Uterus (tissue), 2 donors: ENCODE data around the gene ZBTB44.

ENCODE experiments used
- POLR2A ChIP-seq, 2 donors: fragments of 450-650 bp; IDR thresholded peaks; one replicate each; pipeline ENCODE4 v1.6.1; 2016; ENCODE audit warnings: antibody characterized with exemption in 2 of 2, mild to moderate bottlenecking in 1 of 2, moderate library complexity in 1 of 2
- TF ChIP-seq, protein P1 (sequence below), 4 experiments: fragments of 200-600 bp in 2 of 4; fragments of 450-650 bp in 2 of 4; sonication (generic) in 2 of 4; IDR thresholded peaks; one replicate each; pipeline ENCODE4 v1.5.1; 2016 to 2019; ENCODE audit warnings: antibody characterized with exemption in 4 of 4, mild to moderate bottlenecking in 2 of 4, moderate library complexity in 1 of 4

DNA sequence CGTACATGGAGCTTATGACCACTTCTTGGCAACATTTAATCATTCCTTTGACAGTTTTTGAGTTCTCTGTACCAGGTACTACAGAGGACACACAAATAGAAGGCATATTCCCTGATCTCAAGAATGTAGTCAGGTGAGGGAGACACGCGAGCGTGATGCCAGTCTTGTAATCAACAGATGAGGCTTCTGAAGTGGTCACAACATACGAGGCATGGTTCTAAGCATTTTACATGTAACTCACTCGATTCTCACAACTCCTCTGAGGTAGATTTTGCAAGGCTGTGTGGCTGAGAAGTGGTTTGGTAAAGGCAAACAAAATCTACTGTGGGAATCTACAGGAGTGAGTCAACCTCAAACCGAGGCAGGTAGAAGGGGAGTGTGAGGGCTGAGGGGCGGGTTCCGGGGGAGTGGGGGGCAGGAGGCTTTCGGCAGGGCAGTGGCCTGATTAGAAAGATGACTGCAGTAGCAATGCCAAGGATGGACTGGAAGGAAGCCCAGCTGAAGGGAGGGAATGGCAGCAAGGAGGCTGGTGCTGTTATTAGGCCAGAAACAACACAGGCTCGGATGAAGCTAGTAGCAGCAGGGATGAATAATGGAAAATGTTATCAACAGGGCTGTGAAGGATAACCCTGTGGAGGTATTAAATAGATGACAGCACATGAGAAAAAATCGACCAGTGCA is 91.3 kb downstream of the ZBTB44 start:
- TF ChIP-seq, protein P1, sequence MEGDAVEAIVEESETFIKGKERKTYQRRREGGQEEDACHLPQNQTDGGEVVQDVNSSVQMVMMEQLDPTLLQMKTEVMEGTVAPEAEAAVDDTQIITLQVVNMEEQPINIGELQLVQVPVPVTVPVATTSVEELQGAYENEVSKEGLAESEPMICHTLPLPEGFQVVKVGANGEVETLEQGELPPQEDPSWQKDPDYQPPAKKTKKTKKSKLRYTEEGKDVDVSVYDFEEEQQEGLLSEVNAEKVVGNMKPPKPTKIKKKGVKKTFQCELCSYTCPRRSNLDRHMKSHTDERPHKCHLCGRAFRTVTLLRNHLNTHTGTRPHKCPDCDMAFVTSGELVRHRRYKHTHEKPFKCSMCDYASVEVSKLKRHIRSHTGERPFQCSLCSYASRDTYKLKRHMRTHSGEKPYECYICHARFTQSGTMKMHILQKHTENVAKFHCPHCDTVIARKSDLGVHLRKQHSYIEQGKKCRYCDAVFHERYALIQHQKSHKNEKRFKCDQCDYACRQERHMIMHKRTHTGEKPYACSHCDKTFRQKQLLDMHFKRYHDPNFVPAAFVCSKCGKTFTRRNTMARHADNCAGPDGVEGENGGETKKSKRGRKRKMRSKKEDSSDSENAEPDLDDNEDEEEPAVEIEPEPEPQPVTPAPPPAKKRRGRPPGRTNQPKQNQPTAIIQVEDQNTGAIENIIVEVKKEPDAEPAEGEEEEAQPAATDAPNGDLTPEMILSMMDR (IDR thresholded peaks at IDR 0.05): no peak
- no peak for TF ChIP-seq POLR2A (IDR thresholded peaks at IDR 0.05)
